ENCODE data around the gene RNF212. TPM values are rescaled to one million over a fixed set of nuclear protein-coding genes. Genes with fewer than 3 reads are reported as not detected.
A peak's percentile ranks its signal among the peaks of the same experiment; 100 is the strongest.

The RNF212 gene
- total and polyA plus RNA-seq, 2 experiments from 2014 or later = 2.5 to 6.0 TPM

GRCh38 chr4:1154523-1155182, 41.3 kb upstream of the RNF212 start:
- no peaks in the 10 kb centered on the region for H3K36me3 ChIP-seq (ENCODE audit: low read depth)
- H3F3A ChIP-seq (ENCODE audit: insufficient read depth) = no peaks in the 10 kb centered on the region
- TF ChIP-seq EZH2 (IDR thresholded peaks at IDR 0.05; ENCODE audit: insufficient read depth, poor library complexity, severe bottlenecking) (no peak), EZH2phosphoT487 (IDR thresholded peaks at IDR 0.05; ENCODE audit: insufficient read depth, low read depth) (no peak)
- peak overlapping the region; percentile 24; the same call in 1 of the 2 replicates for H3K4me3 ChIP-seq
- peak overlapping the region; percentile 54 for H3K4me2 ChIP-seq (ENCODE audit: unreplicated experiment)
- H3K9ac ChIP-seq = peak overlapping the region; percentile 45; the same call in 1 of the 2 replicates
- no peaks in the 10 kb centered on the region for H4K20me1 ChIP-seq (ENCODE audit: insufficient read depth)
- no peak overlapping the region for H3K27ac ChIP-seq
- WGBS, 2 experiments (ENCODE audit: low coverage in 1 of 2, low lambda C conversion rate in 2 of 2, missing lambda C conversion rate in 2 of 2) = 12 to 13% methylated on average over 21 of the region's 21 CpGs
- H3K27me3 ChIP-seq (replicated peaks; ENCODE audit: insufficient read depth) = no peaks in the 10 kb centered on the region
- H3K79me2 ChIP-seq (ENCODE audit: insufficient read depth) = no peaks in the 10 kb centered on the region
- H3K9me2 ChIP-seq (ENCODE audit: insufficient read depth) = no peaks in the 10 kb centered on the region
- H2AFZ ChIP-seq = peak overlapping the region; percentile 8; the same call in 1 of the 2 replicates
- DNase-seq = peak; percentile 89
- in situ Hi-C loops (cut with MboI) = loop anchor here (5.0 kb wide), 1 partner anchor 108 kb away; no protein-coding TSS in a partner anchor
- peaks cover 6% of the 10 kb centered on the region; the same call in 1 of the 2 replicates for H3K4me1 ChIP-seq (ENCODE audit: insufficient read depth)
- peaks cover 4% of the 10 kb centered on the region for H3K9me3 ChIP-seq (ENCODE audit: low read depth)

- in situ Hi-C loops (cut with MboI) = loop anchor here (5.0 kb wide), 1 partner anchor 108 kb away; no protein-coding TSS in a partner anchor
- Histone ChIP-seq H3K4me3 (peak overlapping the region; percentile 24; the same call in 1 of the 2 replicates), H3K27ac (no peak overlapping the region), H3K9ac (peak overlapping the region; percentile 45; the same call in 1 of the 2 replicates), H3K9me3 (ENCODE audit: low read depth) (peaks cover 4% of the 10 kb centered on the region), H3K36me3 (ENCODE audit: low read depth) (no peaks in the 10 kb centered on the region), H3K4me2 (ENCODE audit: unreplicated experiment) (peak overlapping the region; percentile 54), H3K9me2 (ENCODE audit: insufficient read depth) (no peaks in the 10 kb centered on the region), H3K4me1 (ENCODE audit: insufficient read depth) (peaks cover 6% of the 10 kb centered on the region; the same call in 1 of the 2 replicates), H3K27me3 (replicated peaks; ENCODE audit: insufficient read depth) (no peaks in the 10 kb centered on the region), H2AFZ (peak overlapping the region; percentile 8; the same call in 1 of the 2 replicates), H3K79me2 (ENCODE audit: insufficient read depth) (no peaks in the 10 kb centered on the region), H4K20me1 (ENCODE audit: insufficient read depth) (no peaks in the 10 kb centered on the region), H3F3A (ENCODE audit: insufficient read depth) (no peaks in the 10 kb centered on the region)
- TF ChIP-seq EZH2phosphoT487 (IDR thresholded peaks at IDR 0.05; ENCODE audit: insufficient read depth, low read depth) (no peak), EZH2 (IDR thresholded peaks at IDR 0.05; ENCODE audit: insufficient read depth, poor library complexity, severe bottlenecking) (no peak)
- 11 to 39% methylated on average over 2 to 7 of the region's 7 CpGs for WGBS, 2 experiments (ENCODE audit: low coverage in 1 of 2, low lambda C conversion rate in 2 of 2, missing lambda C conversion rate in 2 of 2)
- DNase-seq = no peak
These were observed 40.8 kb upstream of the RNF212 start for GRCh38 chr4:1154126-1154522.

GRCh38 chr4:1153567-1154090, 40.3 kb upstream of the RNF212 start:
- in situ Hi-C loops (cut with MboI) = loop anchor here (5.0 kb wide), 1 partner anchor 109 kb away; no protein-coding TSS in a partner anchor
- Histone ChIP-seq H3K9ac (no peak overlapping the region), H3K36me3 (ENCODE audit: low read depth) (no peaks in the 10 kb centered on the region), H3K79me2 (ENCODE audit: insufficient read depth) (no peaks in the 10 kb centered on the region), H3K9me3 (ENCODE audit: low read depth) (peaks cover 4% of the 10 kb centered on the region), H3K4me1 (ENCODE audit: insufficient read depth) (peaks cover 6% of the 10 kb centered on the region; the same call in 1 of the 2 replicates), H4K20me1 (ENCODE audit: insufficient read depth) (no peaks in the 10 kb centered on the region), H3K4me3 (no peak overlapping the region), H3K27me3 (replicated peaks; ENCODE audit: insufficient read depth) (no peaks in the 10 kb centered on the region), H3K4me2 (ENCODE audit: unreplicated experiment) (no peak overlapping the region), H3F3A (ENCODE audit: insufficient read depth) (no peaks in the 10 kb centered on the region), H3K9me2 (ENCODE audit: insufficient read depth) (no peaks in the 10 kb centered on the region), H3K27ac (no peak overlapping the region), H2AFZ (no peak overlapping the region)
- WGBS, 2 experiments (ENCODE audit: low coverage in 1 of 2, low lambda C conversion rate in 2 of 2, missing lambda C conversion rate in 2 of 2) = 89 to 90% methylated on average over 11 of the region's 11 CpGs
- TF ChIP-seq EZH2 (IDR thresholded peaks at IDR 0.05; ENCODE audit: insufficient read depth, poor library complexity, severe bottlenecking) (no peak), EZH2phosphoT487 (IDR thresholded peaks at IDR 0.05; ENCODE audit: insufficient read depth, low read depth) (no peak)
- DNase-seq = no peak

- no peaks in the 10 kb centered on the region for H3K9me3 ChIP-seq (ENCODE audit: low read depth)
- H2AFZ ChIP-seq = no peak overlapping the region
- 76 to 84% methylated on average over 6 of the region's 6 CpGs for WGBS, 2 experiments (ENCODE audit: low coverage in 1 of 2, low lambda C conversion rate in 2 of 2, missing lambda C conversion rate in 2 of 2)
- H3K4me2 ChIP-seq (ENCODE audit: unreplicated experiment) = no peak overlapping the region
- no peak overlapping the region for H3K27ac ChIP-seq
- TF ChIP-seq EZH2phosphoT487 (IDR thresholded peaks at IDR 0.05; ENCODE audit: insufficient read depth, low read depth) = no peak
- no peak for TF ChIP-seq EZH2 (IDR thresholded peaks at IDR 0.05; ENCODE audit: insufficient read depth, poor library complexity, severe bottlenecking)
- no peaks in the 10 kb centered on the region for H3K79me2 ChIP-seq (ENCODE audit: insufficient read depth)
- peaks cover 6% of the 10 kb centered on the region; the same call in 1 of the 2 replicates for H3K4me1 ChIP-seq (ENCODE audit: insufficient read depth)
- in situ Hi-C loops (cut with MboI) = loop anchor here (5.0 kb wide), 1 partner anchor 110 kb away; no protein-coding TSS in a partner anchor
- no peaks in the 10 kb centered on the region for H3K36me3 ChIP-seq (ENCODE audit: low read depth)
- H3K9me2 ChIP-seq (ENCODE audit: insufficient read depth) = no peaks in the 10 kb centered on the region
- DNase-seq = no peak
- no peaks in the 10 kb centered on the region for H4K20me1 ChIP-seq (ENCODE audit: insufficient read depth)
- H3F3A ChIP-seq (ENCODE audit: insufficient read depth) = no peaks in the 10 kb centered on the region
- H3K4me3 ChIP-seq = no peak overlapping the region
- H3K27me3 ChIP-seq (replicated peaks; ENCODE audit: insufficient read depth) = no peaks in the 10 kb centered on the region
- H3K9ac ChIP-seq = no peak overlapping the region
These were observed 38.9 kb upstream of the RNF212 start for GRCh38 chr4:1152290-1152689.

Data from GM23248 (cell line).